Ammon's horn (tissue), 1 donor: Measurements from ENCODE around the gene RSBN1L.

ENCODE experiments used
- DNase-seq: peaks from one replicate; pipeline ENCODE4 v3.0.0-alpha.2; 2016; ENCODE audit warnings: low spot score

The RSBN1L gene

GRCh38 chr7:77806425-77806824 is 110.2 kb downstream of the RSBN1L start:
- no peak for DNase-seq

- DNase-seq, result no peak
Observed at GRCh38 chr7:77808517-77808916, 112.3 kb downstream of the RSBN1L start.

- DNase-seq, result no peak
Observed at GRCh38 chr7:77811516-77812289, 115.4 kb downstream of the RSBN1L start.

GRCh38 chr7:77812290-77812685 is 116.0 kb downstream of the RSBN1L start:
- DNase-seq, result no peak

- DNase-seq, result no peak
Observed at GRCh38 chr7:77813180-77813579, 116.9 kb downstream of the RSBN1L start.

GRCh38 chr7:77819021-77819420 is 122.8 kb downstream of the RSBN1L start:
- no peak for DNase-seq

GRCh38 chr7:77820967-77821366 is 124.7 kb downstream of the RSBN1L start:
- no peak for DNase-seq

- DNase-seq, result no peak
Observed at GRCh38 chr7:77822269-77822668, 126.0 kb downstream of the RSBN1L start.

GRCh38 chr7:77823787-77824186 is 127.5 kb downstream of the RSBN1L start:
- no peak for DNase-seq

GRCh38 chr7:77824636-77825035 is 128.4 kb downstream of the RSBN1L start:
- no peak for DNase-seq

- DNase-seq, result no peak
Observed at GRCh38 chr7:77825131-77825530, 128.9 kb downstream of the RSBN1L start.

GRCh38 chr7:77826300-77826699 is 130.0 kb downstream of the RSBN1L start:
- no peak for DNase-seq

GRCh38 chr7:77827999-77828398 is 131.7 kb downstream of the RSBN1L start:
- no peak for DNase-seq

GRCh38 chr7:77830649-77831355 is 134.5 kb downstream of the RSBN1L start:
- DNase-seq, result no peak

- no peak for DNase-seq
Observed at GRCh38 chr7:77831481-77831880, 135.2 kb downstream of the RSBN1L start.

- DNase-seq, result no peak
Observed at GRCh38 chr7:77831953-77832352, 135.7 kb downstream of the RSBN1L start.
